ENCODE measurements around the gene MYO3B.
"Not testable (repeated sequence)": the region's sequence is repeated elsewhere in the genome, so short reads cannot be mapped to it uniquely, and the experiment has no call there.

The MYO3B gene

DNA sequence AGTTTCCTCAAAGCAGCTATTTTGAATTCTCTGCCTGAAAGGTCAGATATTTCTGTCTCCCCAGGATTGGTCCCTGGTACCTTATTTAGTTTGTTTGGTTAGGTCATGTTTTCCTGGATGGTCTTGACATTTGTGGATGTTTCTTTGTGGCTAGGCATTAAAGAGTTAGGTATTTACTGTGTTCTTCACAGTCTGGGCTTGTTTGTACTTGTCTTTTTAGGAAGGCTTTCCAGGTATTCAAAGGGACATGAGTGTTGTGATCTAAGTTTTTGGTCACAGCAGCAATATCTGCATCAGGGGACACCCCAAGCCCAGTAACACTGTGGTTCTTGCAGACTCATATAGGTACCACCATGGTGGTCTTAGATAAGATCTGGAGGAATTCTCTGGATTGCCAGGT, 11.8 kb downstream of the MYO3B start:
- Mint-ChIP-seq H3K9me3 (ENCODE audit: low read depth) (peaks cover 31% of the 10 kb centered on the region), H3K27me3 (peaks cover 6% of the 10 kb centered on the region), H3K4me1 (ENCODE audit: low read depth) (no peaks in the 10 kb centered on the region), H3K4me3 (no peak overlapping the region), H3K36me3 (peaks cover 6% of the 10 kb centered on the region), H3K27ac (no peak overlapping the region)

DNA sequence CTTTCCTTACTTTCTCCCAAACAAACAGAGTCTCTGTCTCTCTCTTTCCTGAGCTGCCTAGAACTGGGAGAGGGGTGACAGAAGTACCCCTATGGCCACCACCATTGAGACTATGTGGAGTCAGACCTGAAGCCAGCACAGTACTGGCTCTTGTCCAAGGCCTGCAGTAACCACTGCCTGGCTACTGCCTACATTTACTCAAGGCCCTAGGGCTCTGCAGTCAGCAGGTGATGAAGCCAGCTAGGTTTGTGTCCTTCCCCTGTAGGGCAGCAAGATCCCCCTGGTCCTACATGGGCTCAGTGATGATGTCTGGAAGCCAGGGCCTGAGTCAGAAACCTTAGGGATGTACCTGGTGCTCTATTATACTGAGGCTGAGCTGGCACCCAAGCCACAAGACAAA, 12.2 kb downstream of the MYO3B start:
- Mint-ChIP-seq H3K27me3 (peaks cover 6% of the 10 kb centered on the region), H3K4me3 (no peak overlapping the region)

DNA sequence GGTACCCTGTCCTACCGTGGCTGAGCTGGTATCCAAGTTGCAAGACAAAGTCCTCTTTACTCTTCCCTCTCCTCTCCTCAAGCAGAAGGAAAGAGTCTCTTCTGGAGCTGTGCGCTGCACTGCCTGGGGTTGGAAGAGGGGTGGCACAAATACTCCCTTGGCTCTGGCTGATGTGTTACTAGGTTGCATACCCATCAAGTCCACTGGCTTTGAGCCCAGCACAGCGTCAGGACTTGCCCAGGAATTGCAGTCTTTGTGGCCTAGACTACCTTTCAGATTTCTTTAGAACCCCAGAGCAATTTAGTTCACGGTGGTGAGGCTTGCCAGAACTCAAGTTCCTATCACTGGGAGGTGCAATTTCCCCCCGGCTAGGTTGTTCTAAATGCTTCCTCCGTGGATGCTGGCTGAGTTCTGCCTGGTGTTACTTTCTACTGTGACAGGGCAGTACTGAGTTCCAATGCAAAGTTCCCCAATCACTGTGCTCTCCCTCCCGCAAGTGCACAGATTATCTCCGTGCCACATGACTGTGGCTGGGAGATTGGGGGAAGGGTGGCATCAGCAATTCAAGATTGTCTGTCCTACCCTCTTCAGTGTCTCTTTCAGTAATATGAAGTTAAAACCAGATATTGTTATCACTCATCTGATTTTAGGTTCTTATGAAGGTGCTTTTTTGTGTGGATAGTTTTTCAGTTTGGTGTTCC, 13.4 kb downstream of the MYO3B start:
- Mint-ChIP-seq H3K9me3 (ENCODE audit: low read depth) (peaks cover 21% of the 10 kb centered on the region), H3K4me3 (no peak overlapping the region), H3K27me3 (peaks cover 7% of the 10 kb centered on the region), H3K27ac (no peak overlapping the region), H3K36me3 (peaks cover 2% of the 10 kb centered on the region), H3K4me1 (ENCODE audit: low read depth) (no peaks in the 10 kb centered on the region)

More for the DNA sequence above, 12.2 kb downstream of the MYO3B start:
- H3K9me3 Mint-ChIP-seq (ENCODE audit: low read depth), result peaks cover 31% of the 10 kb centered on the region
- H3K36me3 Mint-ChIP-seq, result peaks cover 6% of the 10 kb centered on the region
- no peak overlapping the region for H3K27ac Mint-ChIP-seq
- no peaks in the 10 kb centered on the region for H3K4me1 Mint-ChIP-seq (ENCODE audit: low read depth)

DNA sequence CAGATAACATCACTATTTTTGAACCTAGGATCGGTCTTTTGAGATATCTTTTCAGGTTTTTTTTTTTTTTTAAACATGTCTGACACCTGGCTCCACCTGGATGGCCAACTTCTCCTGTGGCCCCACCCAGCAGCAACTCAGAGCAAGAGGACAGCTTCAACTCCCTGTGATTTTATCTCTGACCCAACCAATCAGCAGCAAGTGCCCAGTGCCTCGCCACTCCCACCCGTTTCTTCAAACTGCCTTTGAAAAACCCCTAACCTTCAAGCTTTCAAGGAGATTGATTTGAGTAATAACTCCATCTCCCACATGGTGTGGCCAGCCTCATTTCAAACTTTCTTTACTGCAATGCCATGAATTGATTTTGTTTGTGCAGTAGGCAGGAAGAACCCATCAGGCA, 19.0 kb downstream of the MYO3B start:
- H3K4me1 Mint-ChIP-seq (ENCODE audit: low read depth), result no peaks in the 10 kb centered on the region
- no peaks in the 10 kb centered on the region for H3K9me3 Mint-ChIP-seq (ENCODE audit: low read depth)
- H3K27me3 Mint-ChIP-seq, result peaks cover 9% of the 10 kb centered on the region
- H3K27ac Mint-ChIP-seq, result no peak overlapping the region
- H3K4me3 Mint-ChIP-seq, result no peak overlapping the region
- no peaks in the 10 kb centered on the region for H3K36me3 Mint-ChIP-seq

DNA sequence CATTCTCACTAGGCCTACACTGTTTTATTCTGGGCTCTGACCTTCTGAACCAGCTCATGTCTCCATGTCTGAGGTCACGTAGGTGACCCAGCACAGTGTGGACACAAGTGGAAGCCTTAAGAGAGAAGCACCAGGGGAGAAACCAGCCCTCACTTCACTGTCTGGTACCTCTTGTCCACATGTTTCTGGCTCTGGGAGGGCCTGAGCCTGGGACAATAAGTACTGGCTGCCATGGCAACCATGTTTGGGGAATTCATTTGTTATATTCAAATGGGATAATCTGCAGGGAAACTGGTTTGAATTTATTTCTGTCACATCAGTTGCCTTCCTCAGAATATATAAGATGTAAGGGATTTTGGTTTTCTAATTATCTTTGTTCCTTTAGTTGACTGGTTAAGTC, 23.3 kb downstream of the MYO3B start:
- Mint-ChIP-seq H3K4me1 (ENCODE audit: low read depth) (no peaks in the 10 kb centered on the region), H3K27ac (no peak overlapping the region), H3K9me3 (ENCODE audit: low read depth) (no peaks in the 10 kb centered on the region), H3K4me3 (no peak overlapping the region), H3K36me3 (no peaks in the 10 kb centered on the region), H3K27me3 (peaks cover 16% of the 10 kb centered on the region)

DNA sequence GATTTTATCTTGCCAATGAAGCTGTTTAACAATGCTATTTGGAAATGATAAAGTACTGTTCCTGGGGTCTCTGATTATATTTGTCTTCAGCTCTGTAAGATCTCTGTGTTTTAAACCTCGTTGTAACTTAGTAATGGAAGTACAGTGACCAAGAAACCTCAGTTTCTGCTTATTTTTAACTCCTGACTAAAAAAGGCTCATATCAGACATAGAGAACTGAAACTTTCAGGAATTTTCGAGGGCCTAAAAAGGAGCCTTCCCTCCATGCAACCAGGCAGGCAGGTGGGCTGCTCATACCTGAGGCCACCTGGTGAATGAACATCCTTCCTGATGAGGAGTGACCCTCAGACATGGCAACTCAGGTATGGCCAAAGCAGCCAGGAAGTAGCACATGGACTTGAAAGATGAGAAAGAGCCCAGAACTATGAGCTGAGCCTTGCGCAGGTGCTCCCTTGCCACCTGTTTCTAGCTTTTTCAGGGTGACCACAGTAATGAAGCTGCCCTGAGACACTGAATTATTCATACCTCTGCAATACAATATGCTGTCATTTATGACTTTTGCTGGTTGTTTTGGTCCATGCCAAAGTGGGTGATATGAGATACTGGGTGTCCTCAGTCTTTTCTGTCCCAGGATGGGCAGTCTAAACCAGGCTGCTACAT, 23.9 kb downstream of the MYO3B start:
- no peaks in the 10 kb centered on the region for H3K9me3 Mint-ChIP-seq (ENCODE audit: low read depth)
- H3K27me3 Mint-ChIP-seq, result peaks cover 17% of the 10 kb centered on the region
- no peaks in the 10 kb centered on the region for H3K36me3 Mint-ChIP-seq
- no peak overlapping the region for H3K4me3 Mint-ChIP-seq
- H3K27ac Mint-ChIP-seq, result no peak overlapping the region
- H3K4me1 Mint-ChIP-seq (ENCODE audit: low read depth), result no peaks in the 10 kb centered on the region

DNA sequence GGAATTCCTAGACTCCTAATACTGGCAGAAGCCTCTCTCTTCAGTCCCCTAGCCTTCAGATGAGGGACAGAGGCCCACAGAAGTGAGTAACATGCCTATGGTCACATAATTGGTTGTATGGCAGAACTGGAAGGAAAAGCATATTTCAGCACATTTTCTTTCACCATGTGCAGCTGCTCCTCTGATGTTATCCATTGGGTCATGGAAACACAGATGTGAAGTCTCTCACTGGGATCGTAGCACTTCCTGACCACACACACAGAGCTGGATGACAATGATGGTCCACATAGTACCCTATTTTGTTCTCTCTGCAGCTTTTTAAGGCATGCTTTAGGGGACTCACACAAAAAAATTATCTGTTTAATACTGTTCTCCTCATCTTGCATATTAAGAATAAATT, 24.5 kb downstream of the MYO3B start:
- Mint-ChIP-seq H3K4me3 (no peak overlapping the region), H3K9me3 (ENCODE audit: low read depth) (no peaks in the 10 kb centered on the region), H3K27me3 (peaks cover 15% of the 10 kb centered on the region), H3K4me1 (ENCODE audit: low read depth) (no peaks in the 10 kb centered on the region), H3K36me3 (no peaks in the 10 kb centered on the region), H3K27ac (no peak overlapping the region)

DNA sequence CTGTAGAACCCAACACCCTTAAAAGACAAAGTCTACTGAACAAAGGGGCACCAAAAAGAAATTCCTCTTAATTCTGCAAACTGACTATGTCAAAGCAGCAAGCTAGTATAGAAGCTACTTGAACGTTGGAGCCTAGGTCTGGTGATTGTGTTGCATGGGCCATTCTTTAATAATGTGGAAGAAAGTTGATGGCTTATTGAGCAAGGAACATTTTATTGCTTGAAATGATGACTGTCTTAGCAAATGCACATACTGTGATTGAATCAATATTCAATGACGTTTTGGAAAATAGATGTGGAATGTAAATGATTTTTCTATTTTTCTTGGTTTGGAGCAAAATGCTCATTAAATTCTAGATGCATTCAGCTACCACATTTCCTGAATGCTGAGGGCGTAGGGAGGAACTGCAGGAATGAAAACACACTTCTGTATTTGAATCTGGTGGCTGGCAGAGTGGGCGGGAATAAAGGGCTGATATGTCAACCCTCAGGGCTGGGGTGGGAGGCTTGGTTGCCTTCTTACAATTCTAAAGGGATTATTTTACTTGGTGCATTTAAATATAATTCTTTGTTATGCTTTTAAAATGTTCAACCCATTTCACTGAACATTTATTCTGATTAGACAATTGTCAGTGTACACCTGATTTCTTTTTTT, 26.5 kb downstream of the MYO3B start:
- Mint-ChIP-seq H3K4me1 (ENCODE audit: low read depth) (no peaks in the 10 kb centered on the region), H3K27me3 (peaks cover 13% of the 10 kb centered on the region), H3K9me3 (ENCODE audit: low read depth) (no peaks in the 10 kb centered on the region), H3K4me3 (no peak overlapping the region), H3K36me3 (no peaks in the 10 kb centered on the region), H3K27ac (no peak overlapping the region)

DNA sequence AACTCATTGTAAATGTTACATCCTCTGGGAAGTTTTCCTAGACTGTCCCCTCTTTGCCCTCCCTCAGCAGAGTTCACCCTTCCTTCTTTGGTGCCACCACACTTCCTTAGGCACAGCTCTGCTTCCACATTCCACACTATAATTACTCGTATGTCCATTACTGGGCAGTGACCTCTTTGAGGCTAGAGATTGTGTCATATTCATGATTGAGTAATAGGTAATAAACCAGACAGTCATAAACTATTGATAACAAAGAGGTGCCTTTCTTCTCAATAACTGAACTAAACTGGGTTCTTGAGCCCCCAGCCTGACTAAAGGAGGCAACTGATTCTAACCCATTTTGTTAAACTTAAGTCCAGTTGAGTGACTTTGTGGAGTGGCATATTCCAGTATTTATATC, 28.3 kb downstream of the MYO3B start:
- Mint-ChIP-seq H3K4me3 (no peak overlapping the region), H3K9me3 (ENCODE audit: low read depth) (no peaks in the 10 kb centered on the region), H3K4me1 (ENCODE audit: low read depth) (no peaks in the 10 kb centered on the region), H3K27ac (no peak overlapping the region), H3K27me3 (peaks cover 13% of the 10 kb centered on the region), H3K36me3 (no peaks in the 10 kb centered on the region)

DNA sequence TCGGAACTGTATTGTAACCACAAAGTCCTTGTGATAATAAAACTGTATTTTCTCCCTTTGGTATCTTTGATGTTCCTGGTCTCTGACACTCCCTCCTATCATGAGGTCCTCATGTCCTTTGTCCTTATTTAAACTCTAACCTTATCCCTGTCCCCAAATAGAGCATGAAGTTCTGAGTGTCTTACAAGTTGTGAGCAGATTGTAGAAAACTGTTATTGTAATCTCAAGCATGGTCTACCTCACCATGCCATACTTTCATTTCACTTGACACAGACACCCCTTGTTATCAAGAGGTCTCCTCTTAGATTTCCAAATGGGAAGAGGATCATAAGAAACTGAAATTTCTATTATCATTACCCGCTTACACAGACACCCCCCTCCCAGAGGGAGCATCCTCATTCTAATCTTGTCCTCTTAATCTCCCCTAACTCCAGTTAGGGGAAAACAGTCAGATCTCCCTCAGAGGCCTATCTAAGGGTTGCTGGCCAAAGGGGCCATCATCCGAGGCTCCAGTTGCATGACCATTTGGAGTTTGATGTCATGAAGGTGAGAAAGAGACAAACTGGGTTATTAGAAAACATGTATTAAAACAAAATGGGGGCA, 29.0 kb downstream of the MYO3B start:
- H3K27me3 Mint-ChIP-seq, result peaks cover 13% of the 10 kb centered on the region
- no peak overlapping the region for H3K27ac Mint-ChIP-seq
- H3K36me3 Mint-ChIP-seq, result no peaks in the 10 kb centered on the region
- H3K4me3 Mint-ChIP-seq, result no peak overlapping the region
- H3K9me3 Mint-ChIP-seq (ENCODE audit: low read depth), result no peaks in the 10 kb centered on the region
- no peaks in the 10 kb centered on the region for H3K4me1 Mint-ChIP-seq (ENCODE audit: low read depth)

DNA sequence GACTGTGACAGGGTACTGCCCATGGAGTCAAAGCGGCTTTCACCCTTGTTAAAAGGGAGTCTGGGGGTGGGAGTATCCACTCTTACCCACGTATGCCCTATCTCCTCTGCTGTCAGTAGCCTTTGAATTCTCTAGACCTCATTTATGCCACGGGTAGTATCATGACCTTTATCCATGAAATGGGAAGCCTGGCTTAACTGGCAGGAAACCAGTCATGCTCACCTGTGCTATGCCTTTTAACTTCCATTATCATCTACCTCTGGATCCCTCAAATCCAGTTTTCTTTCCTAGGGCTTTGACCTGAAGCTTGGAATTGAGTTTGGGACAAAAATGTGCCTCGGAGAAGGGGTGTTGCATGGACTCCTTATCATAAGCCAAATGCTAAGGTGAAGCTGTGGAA, 30.0 kb downstream of the MYO3B start:
- H3K9me3 Mint-ChIP-seq (ENCODE audit: low read depth), result no peaks in the 10 kb centered on the region
- no peaks in the 10 kb centered on the region for H3K36me3 Mint-ChIP-seq
- H3K4me1 Mint-ChIP-seq (ENCODE audit: low read depth), result peaks cover under 1% of the 10 kb centered on the region
- peaks cover 10% of the 10 kb centered on the region for H3K27me3 Mint-ChIP-seq
- H3K27ac Mint-ChIP-seq, result no peak overlapping the region
- H3K4me3 Mint-ChIP-seq, result no peak overlapping the region

DNA sequence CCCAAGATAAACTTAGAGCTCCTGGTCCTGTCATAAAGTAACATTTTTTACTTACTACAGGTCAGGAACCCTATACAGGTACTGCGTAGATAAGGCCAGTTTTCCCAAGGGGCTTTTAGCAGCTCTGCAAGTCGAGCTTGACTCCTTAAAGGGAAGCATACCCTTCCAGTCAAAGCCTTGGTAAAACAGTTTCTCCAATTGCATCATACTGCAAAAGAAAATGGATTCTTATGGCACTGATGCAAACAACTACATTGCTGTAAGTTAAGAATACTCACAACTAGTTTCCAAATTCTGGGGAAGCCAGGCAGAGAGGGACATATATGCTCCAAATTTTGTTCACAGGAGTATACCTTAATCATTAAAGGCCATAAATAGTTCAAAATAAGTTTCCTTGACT, 31.0 kb downstream of the MYO3B start:
- Mint-ChIP-seq H3K36me3 (no peaks in the 10 kb centered on the region), H3K4me3 (no peak overlapping the region), H3K9me3 (ENCODE audit: low read depth) (no peaks in the 10 kb centered on the region), H3K27me3 (peaks cover 9% of the 10 kb centered on the region), H3K4me1 (ENCODE audit: low read depth) (peaks cover 4% of the 10 kb centered on the region), H3K27ac (no peak overlapping the region)

DNA sequence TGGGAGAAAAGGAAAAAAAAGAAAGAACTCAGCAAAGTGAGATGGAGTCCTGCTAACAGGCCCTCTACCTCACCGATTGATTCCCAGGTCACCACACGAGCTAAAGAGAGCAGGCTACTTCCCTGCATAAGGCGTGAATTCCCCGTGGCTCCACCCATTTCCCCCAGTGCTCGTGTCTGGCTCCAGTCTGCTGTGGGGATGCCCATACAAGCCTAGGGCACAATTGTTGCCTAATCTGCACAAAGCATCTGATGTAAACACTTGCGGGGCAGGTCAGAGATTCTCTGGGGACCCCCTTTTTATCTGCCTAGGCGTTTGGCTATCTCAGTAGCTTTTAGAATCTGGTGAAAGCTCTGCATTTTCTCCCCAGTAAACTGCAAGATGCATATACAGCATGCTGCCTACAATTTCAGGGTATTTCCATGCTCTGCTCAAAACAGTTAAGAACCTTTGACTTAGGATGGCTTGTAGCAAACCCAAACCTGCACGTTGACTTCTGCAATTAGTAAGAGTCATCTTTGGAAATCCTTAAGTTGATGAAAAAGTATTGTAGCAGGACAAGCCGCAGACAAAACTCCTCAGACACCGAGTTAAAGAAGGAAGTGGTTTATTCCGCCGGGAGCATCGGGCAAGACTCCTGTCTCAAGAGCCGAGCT, 34.8 kb downstream of the MYO3B start:
- Mint-ChIP-seq H3K4me3 (no peak overlapping the region), H3K4me1 (ENCODE audit: low read depth) (peaks cover 4% of the 10 kb centered on the region), H3K27me3 (no peaks in the 10 kb centered on the region), H3K27ac (no peak overlapping the region), H3K36me3 (no peaks in the 10 kb centered on the region), H3K9me3 (ENCODE audit: low read depth) (no peaks in the 10 kb centered on the region)

DNA sequence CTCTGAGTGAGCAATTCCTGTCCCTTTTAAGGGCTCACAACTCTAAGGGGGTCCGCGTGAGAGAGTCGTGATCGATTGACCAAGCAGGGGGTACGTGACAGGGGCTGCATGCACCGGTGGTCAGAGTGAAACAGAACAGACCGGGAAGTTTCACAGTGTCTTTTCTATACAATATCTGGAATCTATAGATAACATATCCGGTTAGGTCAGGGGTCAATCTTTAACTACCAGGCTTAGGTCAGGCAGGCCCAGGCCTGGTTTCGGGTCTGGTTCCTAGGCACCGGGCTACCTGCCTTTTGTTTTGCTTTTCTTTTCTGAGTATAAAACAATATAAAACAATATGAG, 35.3 kb downstream of the MYO3B start:
- H3K4me1 Mint-ChIP-seq (ENCODE audit: low read depth); H3K27ac Mint-ChIP-seq; H3K4me3 Mint-ChIP-seq; H3K27me3 Mint-ChIP-seq; H3K36me3 Mint-ChIP-seq; H3K9me3 Mint-ChIP-seq (ENCODE audit: low read depth): not testable (repeated sequence)

DNA sequence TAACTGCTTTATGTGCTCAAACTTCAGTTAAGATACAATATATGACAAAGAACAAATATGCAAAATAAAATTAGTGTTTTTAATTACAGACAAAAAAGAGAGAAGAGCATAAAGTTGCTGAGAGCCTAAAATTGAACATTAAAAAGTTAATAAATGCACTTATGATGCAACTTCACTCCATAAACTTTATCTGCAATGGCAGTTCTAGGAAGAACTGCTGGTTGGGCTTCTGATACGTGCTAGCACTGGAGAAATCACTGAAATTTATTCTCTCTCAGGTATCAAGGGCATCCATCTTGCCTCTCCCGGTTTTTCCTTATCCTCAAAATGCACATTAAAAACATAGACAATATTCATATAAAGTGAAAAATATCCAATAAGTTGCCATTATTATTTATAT, 35.7 kb downstream of the MYO3B start:
- no peaks in the 10 kb centered on the region for H3K36me3 Mint-ChIP-seq
- H3K9me3 Mint-ChIP-seq (ENCODE audit: low read depth), result no peaks in the 10 kb centered on the region
- H3K4me3 Mint-ChIP-seq, result no peak overlapping the region
- H3K4me1 Mint-ChIP-seq (ENCODE audit: low read depth), result peaks cover 4% of the 10 kb centered on the region
- no peak overlapping the region for H3K27ac Mint-ChIP-seq
- H3K27me3 Mint-ChIP-seq, result no peaks in the 10 kb centered on the region
